ENCODE results near the gene CYP27C1.

The CYP27C1 gene

GRCh38 chr2:127158614-127159290 lies 61.3 kb downstream of the CYP27C1 start:
- Histone ChIP-seq H3K27me3 (ENCODE audit: insufficient read depth, low read length) (no peaks in the 10 kb centered on the region), H3K36me3 (ENCODE audit: insufficient read depth, low read length) (no peaks in the 10 kb centered on the region), H3K27ac (ENCODE audit: low read depth, low read length) (no peak overlapping the region), H3K4me3 (ENCODE audit: low read length) (no peak overlapping the region), H3K9ac (ENCODE audit: low read depth, low read length) (no peak overlapping the region), H3K9me3 (ENCODE audit: insufficient read depth, low read depth, low read length) (0 out of 2 replicates have a peak, but pooled peaks cover 3% of the 10 kb centered on the region), H3K4me1 (ENCODE audit: insufficient read depth, low read length) (no peaks in the 10 kb centered on the region)
- WGBS: 87% methylated on average over 11 of the region's 11 CpGs

GRCh38 chr2:127157651-127158485 lies 62.2 kb downstream of the CYP27C1 start:
- WGBS: 55% methylated on average over 16 of the region's 16 CpGs
- H3K9me3 ChIP-seq (ENCODE audit: insufficient read depth, low read depth, low read length): 0 out of 2 replicates have a peak, but pooled peaks cover 3% of the 10 kb centered on the region

DNA sequence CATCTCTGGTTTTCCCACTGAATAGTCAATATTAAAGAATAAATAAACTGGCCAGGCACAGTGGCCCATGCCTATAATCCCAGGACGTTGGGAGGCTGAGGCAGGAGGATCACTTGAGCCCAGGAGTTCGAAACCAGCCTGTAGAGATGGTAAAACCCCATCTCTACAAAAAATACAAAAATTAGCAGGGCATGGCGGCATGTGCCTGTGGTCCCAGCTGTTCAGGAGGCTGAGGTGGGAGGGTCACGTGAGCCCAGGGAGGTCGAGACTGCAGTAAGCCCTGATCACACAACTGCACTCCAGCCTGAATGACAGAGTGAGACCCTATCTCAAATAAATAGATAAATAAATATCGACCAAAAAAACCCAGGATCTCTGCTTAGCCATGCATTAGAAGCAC lies 63.0 kb downstream of the CYP27C1 start:
- no peaks in the 10 kb centered on the region for H3K36me3 ChIP-seq (ENCODE audit: insufficient read depth, low read length)
- no peaks in the 10 kb centered on the region for H3K27me3 ChIP-seq (ENCODE audit: insufficient read depth, low read length)
- 0 out of 2 replicates have a peak, but pooled peaks cover 3% of the 10 kb centered on the region for H3K9me3 ChIP-seq (ENCODE audit: insufficient read depth, low read depth, low read length)
- no peaks in the 10 kb centered on the region for H3K4me1 ChIP-seq (ENCODE audit: insufficient read depth, low read length)
- H3K9ac ChIP-seq (ENCODE audit: low read depth, low read length): no peak overlapping the region
- no peak overlapping the region for H3K27ac ChIP-seq (ENCODE audit: low read depth, low read length)
- 93% methylated on average over 6 of the region's 6 CpGs for WGBS
- H3K4me3 ChIP-seq (ENCODE audit: low read length): no peak overlapping the region

More at GRCh38 chr2:127157651-127158485, 62.2 kb downstream of the CYP27C1 start:
- H3K27me3 ChIP-seq (ENCODE audit: insufficient read depth, low read length): no peaks in the 10 kb centered on the region
- no peak overlapping the region for H3K4me3 ChIP-seq (ENCODE audit: low read length)
- H3K9ac ChIP-seq (ENCODE audit: low read depth, low read length): no peak overlapping the region
- no peaks in the 10 kb centered on the region for H3K36me3 ChIP-seq (ENCODE audit: insufficient read depth, low read length)
- H3K4me1 ChIP-seq (ENCODE audit: insufficient read depth, low read length): no peaks in the 10 kb centered on the region
- no peak overlapping the region for H3K27ac ChIP-seq (ENCODE audit: low read depth, low read length)

DNA sequence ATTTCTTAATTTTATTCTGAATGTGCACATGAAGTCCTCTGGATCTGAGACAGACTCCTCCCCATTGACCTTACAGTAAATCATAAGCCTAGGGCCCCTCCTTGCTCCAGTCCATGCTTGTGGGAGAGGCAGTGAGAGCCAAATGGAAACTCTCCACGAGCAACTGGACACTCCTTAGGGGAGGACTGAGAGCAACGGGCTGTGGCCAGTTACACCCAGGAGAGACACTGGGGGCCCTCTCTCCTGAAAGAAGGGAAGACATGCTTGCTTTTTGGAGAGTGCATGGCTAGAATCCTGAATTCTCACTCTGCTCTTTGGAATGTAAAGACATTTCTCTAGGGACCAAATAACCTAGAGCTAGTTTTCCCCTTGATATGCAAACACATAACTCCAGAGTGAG lies 64.2 kb downstream of the CYP27C1 start:
- Histone ChIP-seq H3K27ac (ENCODE audit: low read depth, low read length) (no peak overlapping the region), H3K4me3 (ENCODE audit: low read length) (no peak overlapping the region), H3K9me3 (ENCODE audit: insufficient read depth, low read depth, low read length) (0 out of 2 replicates have a peak, but pooled peaks cover 6% of the 10 kb centered on the region), H3K4me1 (ENCODE audit: insufficient read depth, low read length) (no peaks in the 10 kb centered on the region), H3K9ac (ENCODE audit: low read depth, low read length) (no peak overlapping the region), H3K27me3 (ENCODE audit: insufficient read depth, low read length) (no peaks in the 10 kb centered on the region), H3K36me3 (ENCODE audit: insufficient read depth, low read length) (no peaks in the 10 kb centered on the region)
- 88% methylated on average over 2 of the region's 2 CpGs for WGBS

DNA sequence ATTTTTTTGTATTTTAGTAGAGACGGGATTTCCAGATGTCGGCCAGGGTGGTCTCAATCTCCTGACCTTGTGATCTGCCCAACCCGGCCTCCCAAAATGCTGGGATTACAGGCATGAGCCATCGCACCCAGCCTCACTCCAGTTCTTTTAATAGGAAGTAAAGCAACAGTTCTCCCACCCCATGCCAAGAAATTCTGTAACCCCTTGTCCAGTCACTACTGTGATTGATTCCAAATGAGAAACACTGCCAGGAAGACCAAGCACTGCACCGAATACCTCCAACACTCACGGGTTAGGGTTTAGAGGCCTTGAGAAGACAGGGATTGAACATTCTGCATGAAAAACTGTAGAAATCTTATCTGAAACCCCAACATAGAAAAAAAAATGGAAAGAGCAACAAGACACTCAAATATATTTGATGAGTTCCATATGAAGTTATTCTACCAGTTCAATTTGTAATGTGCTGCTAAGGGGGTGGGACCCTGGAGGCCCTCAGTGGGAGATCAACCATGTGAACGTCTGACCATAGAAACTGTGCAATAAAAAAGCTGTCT lies 65.0 kb downstream of the CYP27C1 start:
- Histone ChIP-seq H3K9me3 (ENCODE audit: insufficient read depth, low read depth, low read length) (peaks cover 6% of the 10 kb centered on the region; the same call in 1 of the 2 replicates), H3K9ac (ENCODE audit: low read depth, low read length) (no peak overlapping the region), H3K4me1 (ENCODE audit: insufficient read depth, low read length) (no peaks in the 10 kb centered on the region), H3K36me3 (ENCODE audit: insufficient read depth, low read length) (no peaks in the 10 kb centered on the region), H3K4me3 (ENCODE audit: low read length) (no peak overlapping the region), H3K27ac (ENCODE audit: low read depth, low read length) (no peak overlapping the region), H3K27me3 (ENCODE audit: insufficient read depth, low read length) (no peaks in the 10 kb centered on the region)
- WGBS: 91% methylated on average over 7 of the region's 7 CpGs

- H3K4me1 ChIP-seq (ENCODE audit: insufficient read depth, low read length): no peaks in the 10 kb centered on the region
- 86% methylated on average over 4 of the region's 4 CpGs for WGBS
- no peaks in the 10 kb centered on the region for H3K36me3 ChIP-seq (ENCODE audit: insufficient read depth, low read length)
- peaks cover 9% of the 10 kb centered on the region; the same call in 1 of the 2 replicates for H3K9me3 ChIP-seq (ENCODE audit: insufficient read depth, low read depth, low read length)
- H3K9ac ChIP-seq (ENCODE audit: low read depth, low read length): no peak overlapping the region
- H3K27me3 ChIP-seq (ENCODE audit: insufficient read depth, low read length): no peaks in the 10 kb centered on the region
- no peak overlapping the region for H3K27ac ChIP-seq (ENCODE audit: low read depth, low read length)
- no peak overlapping the region for H3K4me3 ChIP-seq (ENCODE audit: low read length)
Observed at GRCh38 chr2:127154396-127154795, 65.7 kb downstream of the CYP27C1 start.

- Histone ChIP-seq H3K9ac (ENCODE audit: low read depth, low read length) (no peak overlapping the region), H3K4me1 (ENCODE audit: insufficient read depth, low read length) (no peaks in the 10 kb centered on the region), H3K27ac (ENCODE audit: low read depth, low read length) (no peak overlapping the region), H3K27me3 (ENCODE audit: insufficient read depth, low read length) (no peaks in the 10 kb centered on the region), H3K9me3 (ENCODE audit: insufficient read depth, low read depth, low read length) (peaks cover 9% of the 10 kb centered on the region; the same call in 1 of the 2 replicates), H3K36me3 (ENCODE audit: insufficient read depth, low read length) (no peaks in the 10 kb centered on the region), H3K4me3 (ENCODE audit: low read length) (no peak overlapping the region)
- 92% methylated on average over 6 of the region's 6 CpGs for WGBS
Observed at GRCh38 chr2:127153691-127154158, 66.4 kb downstream of the CYP27C1 start.

DNA sequence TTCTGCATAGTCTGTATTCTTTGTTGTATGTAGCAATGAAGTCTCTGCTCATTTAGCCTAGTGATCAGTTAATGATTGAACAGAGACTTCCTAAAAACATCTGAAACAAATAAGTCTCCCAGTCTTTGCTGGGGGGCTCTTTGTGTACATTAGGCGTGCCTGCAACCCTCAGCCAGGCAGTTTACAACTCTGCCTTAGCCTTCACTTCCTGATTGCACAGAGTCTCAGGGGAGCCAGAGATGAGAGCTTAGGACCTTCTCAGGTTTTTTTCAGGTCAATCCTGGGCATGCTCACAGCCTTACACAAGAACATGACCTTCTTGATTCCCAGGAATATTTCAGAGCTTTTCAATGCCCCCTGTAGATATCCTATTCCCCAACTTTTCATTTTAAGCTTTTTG lies 69.1 kb downstream of the CYP27C1 start:
- 91% methylated on average over 1 of the region's 1 CpG for WGBS
- no peaks in the 10 kb centered on the region for H3K36me3 ChIP-seq (ENCODE audit: insufficient read depth, low read length)
- H3K27ac ChIP-seq (ENCODE audit: low read depth, low read length): no peak overlapping the region

DNA sequence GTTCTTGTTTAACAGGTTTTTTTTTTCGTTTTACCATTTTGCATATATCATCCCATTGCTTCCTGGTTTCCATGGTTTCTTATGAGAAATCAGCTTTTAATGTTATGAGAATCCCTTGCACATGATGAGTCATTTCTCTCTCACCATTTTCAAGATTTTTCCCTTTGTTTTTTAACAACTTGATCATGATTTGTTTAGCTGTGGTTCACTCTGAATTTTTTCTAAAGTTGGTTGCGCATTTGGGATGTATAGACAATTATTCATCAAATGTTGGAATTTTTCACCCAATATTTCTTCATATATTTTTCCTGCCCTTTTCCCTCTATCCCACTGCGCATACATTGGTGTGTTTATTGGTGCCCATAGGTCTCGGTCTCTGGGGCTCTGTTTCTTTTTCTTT lies 70.7 kb downstream of the CYP27C1 start:
- H3K27ac ChIP-seq (ENCODE audit: low read depth, low read length): no peak overlapping the region
- no CpG with 5 or more reads among the region's 4 CpGs for WGBS
- peaks cover 4% of the 10 kb centered on the region; the same call in 1 of the 2 replicates for H3K4me1 ChIP-seq (ENCODE audit: insufficient read depth, low read length)
- H3K4me3 ChIP-seq (ENCODE audit: low read length): no peak overlapping the region
- peaks cover 6% of the 10 kb centered on the region; the same call in 1 of the 2 replicates for H3K9me3 ChIP-seq (ENCODE audit: insufficient read depth, low read depth, low read length)
- no peaks in the 10 kb centered on the region for H3K36me3 ChIP-seq (ENCODE audit: insufficient read depth, low read length)
- no peaks in the 10 kb centered on the region for H3K27me3 ChIP-seq (ENCODE audit: insufficient read depth, low read length)
- no peak overlapping the region for H3K9ac ChIP-seq (ENCODE audit: low read depth, low read length)

More for the DNA sequence above, 69.1 kb downstream of the CYP27C1 start:
- no peak overlapping the region for H3K9ac ChIP-seq (ENCODE audit: low read depth, low read length)
- H3K27me3 ChIP-seq (ENCODE audit: insufficient read depth, low read length): no peaks in the 10 kb centered on the region
- H3K4me1 ChIP-seq (ENCODE audit: insufficient read depth, low read length): peaks cover 4% of the 10 kb centered on the region; the same call in 1 of the 2 replicates
- H3K4me3 ChIP-seq (ENCODE audit: low read length): no peak overlapping the region
- peaks cover 6% of the 10 kb centered on the region; the same call in 1 of the 2 replicates for H3K9me3 ChIP-seq (ENCODE audit: insufficient read depth, low read depth, low read length)

- WGBS: 68% methylated on average over 10 of the region's 10 CpGs
- Histone ChIP-seq H3K9ac (ENCODE audit: low read depth, low read length) (no peak overlapping the region), H3K9me3 (ENCODE audit: insufficient read depth, low read depth, low read length) (peaks cover 6% of the 10 kb centered on the region; the same call in 1 of the 2 replicates), H3K27me3 (ENCODE audit: insufficient read depth, low read length) (no peaks in the 10 kb centered on the region), H3K36me3 (ENCODE audit: insufficient read depth, low read length) (no peaks in the 10 kb centered on the region), H3K4me3 (ENCODE audit: low read length) (no peak overlapping the region), H3K27ac (ENCODE audit: low read depth, low read length) (no peak overlapping the region), H3K4me1 (ENCODE audit: insufficient read depth, low read length) (peaks cover 4% of the 10 kb centered on the region; the same call in 1 of the 2 replicates)
Observed at GRCh38 chr2:127146820-127147502, 73.1 kb downstream of the CYP27C1 start.
